ENCODE measurements around the gene THTPA. TPM values are rescaled to one million over a fixed set of nuclear protein-coding genes. Genes with fewer than 3 reads are reported as not detected.
"Not testable (repeated sequence)": the region's sequence is repeated elsewhere in the genome, so short reads cannot be mapped to it uniquely, and the experiment has no call there.

Gene THTPA
- polyA plus RNA-seq, 1 donor = 12.8 TPM

- DNase-seq (ENCODE audit: low read depth) = no peak
These were observed 22.2 kb upstream of the THTPA start for GRCh38 chr14:23533652-23534435.

- no peak for DNase-seq (ENCODE audit: low read depth)
These were observed 20.1 kb upstream of the THTPA start for GRCh38 chr14:23535943-23536342.

- DNase-seq (ENCODE audit: low read depth) = no peak
These were observed 19.6 kb upstream of the THTPA start for GRCh38 chr14:23536494-23536893.

- DNase-seq (ENCODE audit: low read depth) = not testable (repeated sequence)
These were observed 19.2 kb upstream of the THTPA start for GRCh38 chr14:23536906-23537305.

GRCh38 chr14:23537351-23538049 is 18.6 kb upstream of the THTPA start:
- DNase-seq (ENCODE audit: low read depth) = no peak

- DNase-seq (ENCODE audit: low read depth) = no peak
These were observed 17.9 kb upstream of the THTPA start for GRCh38 chr14:23538050-23538718.

- no peak for DNase-seq (ENCODE audit: low read depth)
These were observed 17.3 kb upstream of the THTPA start for GRCh38 chr14:23538785-23539184.

GRCh38 chr14:23539248-23540140 is 16.6 kb upstream of the THTPA start:
- no peak for DNase-seq (ENCODE audit: low read depth)

GRCh38 chr14:23540141-23540469 is 16.0 kb upstream of the THTPA start:
- DNase-seq (ENCODE audit: low read depth) = no peak

GRCh38 chr14:23542261-23542660 is 13.8 kb upstream of the THTPA start:
- no peak for DNase-seq (ENCODE audit: low read depth)

- no peak for DNase-seq (ENCODE audit: low read depth)
These were observed 12.7 kb upstream of the THTPA start for GRCh38 chr14:23543403-23543802.

- no peak for DNase-seq (ENCODE audit: low read depth)
These were observed 11.3 kb upstream of the THTPA start for GRCh38 chr14:23544511-23545447.

GRCh38 chr14:23545740-23546365 is 10.2 kb upstream of the THTPA start:
- DNase-seq (ENCODE audit: low read depth) = no peak

GRCh38 chr14:23546450-23547035 is 9.5 kb upstream of the THTPA start:
- no peak for DNase-seq (ENCODE audit: low read depth)

- DNase-seq (ENCODE audit: low read depth) = no peak
These were observed 8.1 kb upstream of the THTPA start for GRCh38 chr14:23547924-23548323.

- DNase-seq (ENCODE audit: low read depth) = no peak
These were observed 7.4 kb upstream of the THTPA start for GRCh38 chr14:23548351-23549318.

GRCh38 chr14:23550131-23550811 is 5.8 kb upstream of the THTPA start:
- DNase-seq (ENCODE audit: low read depth) = no peak

- no peak for DNase-seq (ENCODE audit: low read depth)
These were observed 5.2 kb upstream of the THTPA start for GRCh38 chr14:23550812-23551265.

Data from forelimb muscle (tissue), 1 donor.